Fibroblast of the aortic adventitia (primary cell): Measurements from ENCODE around the gene BCL2L12. TPM values are rescaled to one million over a fixed set of nuclear protein-coding genes. Genes with fewer than 3 reads are reported as not detected.

Source experiments
- DNase-seq: peaks from one replicate; pipeline ENCODE4 v3.0.0-alpha.2; 2010; ENCODE audit warnings: low read depth
- H3K4me3 ChIP-seq: 2 replicates; pipeline ENCODE4 v1.5.1; 2011; ENCODE audit warnings: low read depth, mild to moderate bottlenecking, control low read depth, low read length, moderate library complexity
- total RNA-seq: library from RNA; depleted of rRNA; stranded (reverse); fragments of >200 nt; gene quantifications from 2 replicates; pipeline ENCODE4 v1.2.3, GENCODE V29; 2012; ENCODE audit warnings: low replicate concordance
- TF ChIP-seq, protein P1 (sequence below): IDR thresholded peaks from 2 replicates; pipeline ENCODE4 v1.5.1; 2011; ENCODE audit warnings: mild to moderate bottlenecking, low read length, control low read depth, inconsistent platforms; ENCODE audit not compliant: insufficient read depth

Gene BCL2L12
- total RNA-seq, 1 donor: 6.1 TPM

DNA sequence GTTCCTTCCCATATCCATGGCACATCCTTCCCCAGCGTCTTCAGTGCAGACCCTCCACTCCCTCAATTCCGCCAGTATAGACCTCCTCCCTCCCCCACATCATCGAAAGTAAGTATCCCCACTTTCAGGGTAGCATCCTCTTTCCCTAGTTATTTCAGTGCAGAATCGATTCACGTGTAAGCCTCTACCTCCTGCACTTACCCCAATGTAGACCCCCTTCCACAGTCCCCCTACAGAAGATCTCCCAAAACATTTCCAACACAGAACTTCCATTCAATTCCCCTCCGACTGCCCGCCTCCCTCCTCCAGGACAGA lies 740 bp upstream of the BCL2L12 start:
- DNase-seq: no peak
- TF ChIP-seq, protein P1, sequence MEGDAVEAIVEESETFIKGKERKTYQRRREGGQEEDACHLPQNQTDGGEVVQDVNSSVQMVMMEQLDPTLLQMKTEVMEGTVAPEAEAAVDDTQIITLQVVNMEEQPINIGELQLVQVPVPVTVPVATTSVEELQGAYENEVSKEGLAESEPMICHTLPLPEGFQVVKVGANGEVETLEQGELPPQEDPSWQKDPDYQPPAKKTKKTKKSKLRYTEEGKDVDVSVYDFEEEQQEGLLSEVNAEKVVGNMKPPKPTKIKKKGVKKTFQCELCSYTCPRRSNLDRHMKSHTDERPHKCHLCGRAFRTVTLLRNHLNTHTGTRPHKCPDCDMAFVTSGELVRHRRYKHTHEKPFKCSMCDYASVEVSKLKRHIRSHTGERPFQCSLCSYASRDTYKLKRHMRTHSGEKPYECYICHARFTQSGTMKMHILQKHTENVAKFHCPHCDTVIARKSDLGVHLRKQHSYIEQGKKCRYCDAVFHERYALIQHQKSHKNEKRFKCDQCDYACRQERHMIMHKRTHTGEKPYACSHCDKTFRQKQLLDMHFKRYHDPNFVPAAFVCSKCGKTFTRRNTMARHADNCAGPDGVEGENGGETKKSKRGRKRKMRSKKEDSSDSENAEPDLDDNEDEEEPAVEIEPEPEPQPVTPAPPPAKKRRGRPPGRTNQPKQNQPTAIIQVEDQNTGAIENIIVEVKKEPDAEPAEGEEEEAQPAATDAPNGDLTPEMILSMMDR: no peak
- H3K4me3 ChIP-seq: peak overlapping the region; percentile 98

DNA sequence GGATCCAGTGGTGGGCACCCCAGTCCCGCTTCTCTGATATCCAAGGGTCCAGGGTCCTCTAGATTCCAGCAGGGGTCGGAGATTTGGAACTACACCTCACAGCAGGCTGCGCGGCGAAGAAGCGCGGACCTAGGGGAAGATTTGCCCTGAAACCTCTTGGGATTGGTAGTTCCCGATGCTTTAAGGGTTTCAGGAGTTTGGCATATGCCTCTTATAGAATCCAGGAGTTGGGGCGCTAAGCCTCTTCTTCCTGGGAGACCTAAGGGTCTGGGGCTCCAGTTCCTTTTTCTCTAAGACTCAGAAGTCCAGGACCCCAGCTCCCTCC lies 349 bp downstream of the BCL2L12 start:
- no peak for DNase-seq
- H3K4me3 ChIP-seq: peak overlapping the region; percentile 77
- TF ChIP-seq, protein P1: no peak

DNA sequence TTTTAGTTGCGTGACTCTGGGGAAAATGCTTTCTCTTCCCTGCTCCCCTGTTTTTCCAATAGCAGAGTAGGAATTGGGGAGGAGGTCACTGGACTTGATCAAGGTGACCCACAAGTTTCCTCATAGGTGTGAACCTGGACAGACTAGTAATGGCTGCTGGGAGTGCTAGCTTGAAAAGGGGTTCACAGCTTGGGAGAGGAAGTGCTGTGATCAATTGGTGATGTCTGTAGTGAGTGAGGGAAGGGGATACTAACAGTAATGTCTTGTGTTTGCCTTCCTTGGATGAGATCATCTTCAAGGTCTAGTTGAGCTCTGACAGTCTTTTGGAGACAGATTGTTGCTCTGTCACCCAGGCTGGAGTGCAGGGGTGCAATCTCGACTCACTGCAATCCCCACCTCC lies 1.7 kb downstream of the BCL2L12 start:
- DNase-seq: no peak
- H3K4me3 ChIP-seq: no peak overlapping the region
- TF ChIP-seq, protein P1: no peak

DNA sequence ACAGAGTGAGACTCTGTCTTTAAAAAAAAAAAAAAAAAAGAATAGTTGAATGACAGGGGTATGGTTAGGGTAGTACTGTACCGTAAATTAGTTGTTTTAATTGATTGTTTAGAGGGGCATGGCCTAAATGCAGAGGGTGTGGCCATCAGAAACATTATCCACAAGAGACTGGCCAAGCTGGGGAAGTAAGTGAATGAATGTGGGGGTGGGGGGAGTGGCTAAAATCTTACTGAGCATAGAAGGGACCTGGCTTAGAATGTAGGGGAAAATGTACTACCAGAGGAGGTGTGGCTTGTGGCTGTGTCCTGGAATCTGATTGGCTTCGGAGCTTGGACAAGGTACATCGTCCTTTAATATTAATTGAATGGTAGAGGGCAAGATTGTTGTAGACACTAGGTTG lies 3.8 kb downstream of the BCL2L12 start:
- DNase-seq: no peak
- TF ChIP-seq, protein P1: no peak

DNA sequence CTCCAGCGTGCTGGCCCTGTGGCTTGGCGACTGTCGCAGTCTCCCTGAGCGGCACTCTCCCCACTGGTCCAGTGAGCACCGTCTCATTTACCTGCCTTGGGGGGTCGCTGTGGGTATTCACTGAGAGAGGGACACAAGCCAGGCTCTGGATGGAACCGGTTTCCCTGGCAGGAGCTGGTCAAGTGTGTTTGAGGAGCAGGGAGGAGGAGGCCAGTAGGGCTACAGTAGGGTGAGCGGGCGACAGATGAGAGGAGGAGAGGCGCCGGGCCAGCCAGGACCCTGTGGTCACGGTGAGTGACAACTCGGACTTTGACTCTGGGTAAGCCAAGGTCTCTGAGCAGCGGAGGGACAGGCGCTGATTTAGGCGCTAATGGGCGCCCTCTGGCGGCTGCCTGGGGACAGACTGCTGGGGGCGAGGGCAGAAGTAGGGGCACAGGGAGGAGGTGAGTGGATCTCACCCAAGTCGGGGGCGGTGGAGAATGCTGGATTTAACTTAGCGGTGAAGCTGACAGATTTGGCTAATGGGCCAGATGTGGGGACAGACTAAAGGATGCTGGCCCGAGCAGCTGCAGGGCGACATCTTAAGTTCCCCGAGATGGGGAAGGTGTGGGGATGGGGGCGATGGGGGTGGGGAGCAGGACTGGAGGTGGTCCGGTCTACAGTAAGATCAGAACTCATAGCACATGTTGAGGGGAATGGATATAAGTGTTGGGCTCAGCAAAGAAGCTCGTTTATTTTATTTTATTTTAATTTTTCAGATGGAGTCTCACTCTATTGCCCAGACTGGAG lies 6.6 kb downstream of the BCL2L12 start:
- DNase-seq: peak; percentile 67
- TF ChIP-seq, protein P1: peak; percentile 97
- H3K4me3 ChIP-seq: peak overlapping the region; percentile 9

More for the DNA sequence above, 3.8 kb downstream of the BCL2L12 start:
- no peak overlapping the region for H3K4me3 ChIP-seq

DNA sequence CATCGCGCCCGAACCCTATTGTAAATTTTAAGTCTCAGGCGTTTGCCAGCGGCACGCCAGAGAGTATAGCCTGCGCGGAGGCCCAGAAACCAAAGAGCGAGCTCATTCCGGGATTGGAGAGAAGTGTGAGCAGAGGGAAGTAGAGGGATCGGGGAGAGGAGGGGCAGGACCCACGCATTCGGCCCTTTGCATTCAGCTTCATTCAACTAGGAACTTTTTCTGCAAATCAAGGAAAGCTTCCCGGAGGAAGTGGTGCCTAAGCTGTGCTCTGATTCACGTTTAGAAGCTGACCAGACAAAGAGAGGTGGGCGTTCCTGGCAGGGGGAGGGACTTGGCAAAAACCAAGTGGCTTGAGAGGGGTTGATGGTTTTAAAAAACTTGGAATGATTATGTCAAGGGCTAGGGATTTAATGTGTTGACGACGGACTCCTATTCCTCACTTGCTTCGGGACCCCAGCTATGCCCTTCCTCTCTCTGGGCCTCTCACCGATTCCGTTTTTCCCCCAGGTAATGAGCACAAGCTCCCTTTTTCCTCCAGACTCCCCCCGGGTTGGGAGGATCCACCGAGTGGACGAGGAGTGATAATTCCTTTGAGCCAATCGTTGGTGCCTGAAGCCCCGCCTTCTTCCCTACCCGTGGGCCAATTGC lies 10.5 kb downstream of the BCL2L12 start:
- H3K4me3 ChIP-seq: peak overlapping the region; percentile 65
- TF ChIP-seq, protein P1: no peak
- peak; percentile 97 for DNase-seq
